Activated naive CD4-positive, alpha-beta T cell treated with anti-CD3 and anti-CD28 coated beads for 36 hours (primary cell): ENCODE measurements around the gene RNF212. TPM values are rescaled to one million over a fixed set of nuclear protein-coding genes. Genes with fewer than 3 reads are reported as not detected.

Experiments
- CTCF ChIA-PET: fragments of 350-600 bp; sonication (Branson Sonifier 250); formaldehyde crosslinking; loops from one replicate; lab custom pipeline; 2021; ENCODE audit warnings: antibody characterized with exemption; lab: Charles Lee
- DNase-seq: peaks from one replicate; pipeline ENCODE4 v3.0.0-alpha.2; 2020
- H3K27ac Mint-ChIP-seq: one replicate; pipeline ENCODE4 v1.8.0; 2021; ENCODE audit warnings: mild to moderate bottlenecking, mixed read lengths
- H3K27me3 Mint-ChIP-seq: one replicate; pipeline ENCODE4 v1.8.0; 2021; ENCODE audit warnings: low read depth, mixed read lengths
- H3K36me3 Mint-ChIP-seq: one replicate; pipeline ENCODE4 v1.8.0; 2021; ENCODE audit warnings: low read depth, mixed read lengths
- H3K4me1 Mint-ChIP-seq: one replicate; pipeline ENCODE4 v1.8.0; 2021; ENCODE audit warnings: low read depth, mixed read lengths
- H3K4me3 Mint-ChIP-seq: one replicate; pipeline ENCODE4 v1.8.0; 2021; ENCODE audit warnings: mild to moderate bottlenecking, moderate library complexity, mixed read lengths
- H3K9me3 Mint-ChIP-seq: one replicate; pipeline ENCODE4 v1.8.0; 2021; ENCODE audit warnings: mixed read lengths
- intact Hi-C: fragments of 100-400 bp; cut with micrococcal nuclease; formaldehyde crosslinking; loops from one replicate; pipeline ENCODE4 v1.15.1; 2023
- total RNA-seq, 2 experiments: library from RNA; stranded (reverse); gene quantifications; one replicate each; pipeline ENCODE4 v1.2.3, GENCODE V29; 2021

Gene RNF212
- total RNA-seq, 2 experiments from 2014 or later, result 0.98 to 2.2 TPM

DNA sequence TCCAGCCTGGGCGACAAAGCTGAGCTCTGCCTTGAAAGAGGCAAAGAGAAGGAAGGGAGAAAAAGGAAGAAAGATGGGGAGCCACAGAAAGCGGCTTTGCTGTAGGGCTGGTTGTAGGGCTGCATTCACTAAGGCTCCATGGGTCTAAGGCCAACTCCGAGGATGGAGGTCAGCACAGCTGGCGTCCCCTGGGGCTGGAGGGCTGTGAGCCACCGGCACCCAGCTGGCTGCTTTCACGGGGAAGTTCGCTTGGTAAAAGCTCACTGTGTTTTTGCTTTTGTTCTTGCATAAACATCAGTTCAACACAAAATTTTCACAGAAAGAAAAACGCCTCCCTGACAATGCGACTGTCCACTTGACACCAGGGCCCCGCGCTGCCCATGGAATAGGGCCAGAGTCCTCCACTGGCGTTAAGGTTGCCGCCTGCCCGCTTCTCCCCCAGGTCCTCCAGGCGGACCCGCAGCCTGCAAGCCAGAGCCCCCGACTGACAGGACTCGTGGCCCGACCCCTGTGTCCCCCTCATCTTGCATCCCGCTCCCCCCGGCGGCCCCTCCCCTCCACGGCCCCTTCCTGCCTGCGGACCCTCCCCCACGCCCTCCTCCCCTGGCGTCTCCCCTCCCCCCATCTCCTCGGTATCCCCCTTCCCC, 1.1 kb downstream of the RNF212 start:
- H3K9me3 Mint-ChIP-seq, result no peaks in the 10 kb centered on the region
- no peak overlapping the region for H3K4me3 Mint-ChIP-seq
- H3K27ac Mint-ChIP-seq, result no peak overlapping the region
- H3K36me3 Mint-ChIP-seq, result no peaks in the 10 kb centered on the region
- CTCF ChIA-PET, result no interaction called here
- intact Hi-C loops, result no loop called here
- H3K4me1 Mint-ChIP-seq, result no peaks in the 10 kb centered on the region
- H3K27me3 Mint-ChIP-seq, result peaks cover 23% of the 10 kb centered on the region
- DNase-seq, result no peak

DNA sequence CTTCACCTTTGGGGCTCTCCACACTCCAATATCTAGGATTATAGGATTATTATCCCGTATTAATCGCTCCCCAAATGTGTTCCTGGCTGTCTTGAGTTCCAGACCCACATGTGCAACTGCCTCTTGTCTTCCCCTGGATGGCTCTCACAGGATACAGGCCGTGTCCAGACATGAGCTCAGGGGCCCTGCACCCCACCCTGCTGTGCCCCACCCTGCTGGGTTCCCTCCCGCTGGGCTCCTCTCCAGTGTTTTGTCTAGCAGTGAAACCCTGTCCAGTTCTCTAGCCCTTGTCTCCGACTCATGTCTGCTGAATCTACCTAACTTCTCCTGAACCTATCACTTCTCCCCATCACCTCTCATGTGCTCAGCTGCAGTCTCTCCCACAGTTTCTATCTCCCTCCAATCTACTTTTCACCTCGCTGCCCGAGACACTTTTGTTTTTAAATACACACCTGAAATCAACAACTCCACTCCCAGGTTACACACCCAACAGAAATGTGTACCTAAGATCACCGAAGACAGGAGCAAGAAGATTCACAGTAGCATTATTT, 2.0 kb downstream of the RNF212 start:
- H3K36me3 Mint-ChIP-seq, result no peaks in the 10 kb centered on the region
- H3K27me3 Mint-ChIP-seq, result peaks cover 23% of the 10 kb centered on the region
- no peaks in the 10 kb centered on the region for H3K4me1 Mint-ChIP-seq
- no peak for DNase-seq
- H3K9me3 Mint-ChIP-seq, result no peaks in the 10 kb centered on the region
- no peak overlapping the region for H3K27ac Mint-ChIP-seq
- CTCF ChIA-PET, result no interaction called here
- intact Hi-C loops, result no loop called here
- H3K4me3 Mint-ChIP-seq, result no peak overlapping the region

DNA sequence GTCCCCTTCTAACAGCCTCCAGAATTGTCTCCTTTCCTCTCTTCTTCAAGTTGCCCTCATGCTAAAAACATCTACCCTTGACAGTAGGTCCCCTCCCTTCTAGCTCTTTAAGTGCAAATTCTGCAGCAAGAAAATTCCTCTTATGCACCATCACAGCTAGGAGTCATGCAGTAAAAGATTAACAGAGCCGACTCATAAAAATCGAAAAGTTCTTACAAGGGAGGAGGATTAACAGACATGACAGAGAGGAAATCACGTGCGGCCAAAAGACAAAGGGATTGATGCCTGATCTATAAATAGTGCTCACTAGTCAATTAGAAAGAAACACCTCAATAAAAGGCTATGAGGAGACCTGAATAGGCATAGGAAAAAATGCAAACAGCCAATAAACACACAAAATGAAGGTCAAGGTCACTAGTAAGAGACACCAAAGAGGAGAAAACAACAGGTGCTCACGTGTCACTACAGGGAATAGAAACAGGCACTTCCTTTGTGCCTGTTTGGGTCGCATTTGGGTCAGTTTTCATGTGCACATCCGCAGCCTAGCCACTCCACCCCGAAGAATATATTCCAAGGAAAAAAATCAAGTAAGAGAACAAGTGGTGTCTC, 3.4 kb downstream of the RNF212 start:
- intact Hi-C loops, result no loop called here
- no peaks in the 10 kb centered on the region for H3K9me3 Mint-ChIP-seq
- no peaks in the 10 kb centered on the region for H3K36me3 Mint-ChIP-seq
- H3K4me1 Mint-ChIP-seq, result no peaks in the 10 kb centered on the region
- CTCF ChIA-PET, result interaction anchor here (0.6 kb wide), 1 partner anchor 265 kb away, joined by 3 read pairs; no protein-coding TSS in a partner anchor
- H3K27ac Mint-ChIP-seq, result no peak overlapping the region
- H3K4me3 Mint-ChIP-seq, result no peak overlapping the region
- no peak for DNase-seq
- peaks cover 20% of the 10 kb centered on the region for H3K27me3 Mint-ChIP-seq

DNA sequence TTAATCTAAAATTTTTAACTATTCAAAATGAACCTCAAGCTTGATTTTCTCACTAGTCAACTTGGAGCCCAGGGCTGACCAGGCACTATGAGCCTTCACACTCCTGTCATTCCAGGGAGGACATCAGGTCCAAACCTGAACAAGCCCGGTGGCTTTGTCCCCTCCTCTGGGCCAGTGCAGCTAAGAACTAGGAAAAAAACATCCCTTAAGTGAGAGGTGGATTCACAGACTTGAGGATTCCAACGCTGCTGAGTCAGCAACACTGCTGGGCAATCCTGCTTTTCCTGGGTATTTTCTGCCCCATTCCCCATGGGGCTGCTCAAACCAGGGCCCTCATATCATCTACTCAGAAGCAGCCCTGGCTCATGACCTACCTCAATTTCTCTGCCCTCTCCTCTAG, 4.0 kb downstream of the RNF212 start:
- CTCF ChIA-PET, result no interaction called here
- DNase-seq, result no peak
- Mint-ChIP-seq H3K27me3 (peaks cover 18% of the 10 kb centered on the region), H3K27ac (no peak overlapping the region), H3K4me3 (no peak overlapping the region), H3K4me1 (no peaks in the 10 kb centered on the region), H3K9me3 (no peaks in the 10 kb centered on the region), H3K36me3 (no peaks in the 10 kb centered on the region)
- intact Hi-C loops, result no loop called here

DNA sequence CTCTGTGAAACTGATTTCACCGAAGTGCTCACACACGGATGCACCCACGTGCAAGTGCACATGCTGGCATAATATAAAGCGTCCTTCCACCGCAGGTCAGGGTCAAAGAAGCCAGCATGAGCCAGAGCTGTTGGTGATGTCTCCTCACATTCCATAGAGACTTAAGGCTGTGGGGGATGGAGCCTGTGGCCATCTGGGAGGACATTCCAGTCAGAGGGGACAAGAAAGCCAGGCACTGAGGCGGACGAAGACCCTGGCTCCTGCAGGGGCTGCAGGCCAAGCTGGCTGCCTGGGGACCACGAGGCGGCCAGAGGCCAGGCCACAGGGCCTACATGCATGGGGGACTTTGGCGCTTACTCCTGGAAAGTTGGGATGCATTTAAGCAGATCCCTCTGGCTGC, 7.7 kb downstream of the RNF212 start:
- Mint-ChIP-seq H3K4me1 (no peaks in the 10 kb centered on the region), H3K9me3 (no peaks in the 10 kb centered on the region), H3K27ac (no peak overlapping the region), H3K4me3 (no peak overlapping the region), H3K36me3 (no peaks in the 10 kb centered on the region), H3K27me3 (peaks cover 7% of the 10 kb centered on the region)
- intact Hi-C loops, result no loop called here
- CTCF ChIA-PET, result no interaction called here
- no peak for DNase-seq

DNA sequence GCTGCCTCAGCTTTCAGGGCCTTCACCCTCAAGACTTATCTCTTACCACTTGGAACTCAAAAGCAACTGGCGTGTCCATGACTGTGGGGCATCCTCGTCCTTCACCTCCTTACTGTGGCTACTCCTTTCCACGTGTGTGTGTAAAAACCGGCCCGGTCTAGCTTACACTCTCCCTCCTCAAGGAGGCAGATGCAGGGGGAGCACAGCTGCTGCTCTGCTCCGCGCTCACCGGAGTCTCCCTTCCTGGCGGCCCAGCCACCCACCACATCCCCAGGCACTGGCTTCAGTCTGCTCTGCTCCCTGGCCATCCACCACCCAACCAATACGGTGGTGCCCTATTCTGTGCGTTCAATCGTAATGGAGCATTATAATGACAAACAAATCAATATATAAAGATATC, 8.3 kb downstream of the RNF212 start:
- CTCF ChIA-PET, result no interaction called here
- Mint-ChIP-seq H3K36me3 (no peaks in the 10 kb centered on the region), H3K27me3 (peaks cover 7% of the 10 kb centered on the region), H3K4me3 (no peak overlapping the region), H3K9me3 (no peaks in the 10 kb centered on the region), H3K4me1 (no peaks in the 10 kb centered on the region), H3K27ac (no peak overlapping the region)
- DNase-seq, result no peak
- intact Hi-C loops, result no loop called here

DNA sequence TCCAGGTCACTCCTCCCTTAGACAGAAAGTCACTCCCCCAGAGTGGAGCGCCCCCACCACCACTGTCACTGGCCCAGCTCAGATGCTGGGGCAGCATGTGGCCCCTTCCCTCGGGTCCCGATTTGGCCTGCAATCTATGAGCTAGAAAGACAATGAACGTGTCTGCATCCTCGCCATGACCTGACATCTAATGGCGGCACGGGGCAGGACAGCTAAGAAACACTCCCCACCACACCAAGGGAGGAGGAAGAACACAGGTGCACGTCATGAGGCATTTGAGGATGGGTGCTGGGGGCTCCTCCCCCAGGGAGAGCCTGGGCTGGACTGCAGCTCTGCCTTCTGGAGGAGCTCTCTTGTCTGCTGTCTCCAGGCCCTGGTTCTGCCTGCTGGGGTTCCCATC, 8.7 kb downstream of the RNF212 start:
- no peaks in the 10 kb centered on the region for H3K36me3 Mint-ChIP-seq
- intact Hi-C loops, result no loop called here
- CTCF ChIA-PET, result no interaction called here
- no peaks in the 10 kb centered on the region for H3K4me1 Mint-ChIP-seq
- peaks cover 2% of the 10 kb centered on the region for H3K27me3 Mint-ChIP-seq
- H3K4me3 Mint-ChIP-seq, result no peak overlapping the region
- no peaks in the 10 kb centered on the region for H3K9me3 Mint-ChIP-seq
- no peak overlapping the region for H3K27ac Mint-ChIP-seq
- no peak for DNase-seq

DNA sequence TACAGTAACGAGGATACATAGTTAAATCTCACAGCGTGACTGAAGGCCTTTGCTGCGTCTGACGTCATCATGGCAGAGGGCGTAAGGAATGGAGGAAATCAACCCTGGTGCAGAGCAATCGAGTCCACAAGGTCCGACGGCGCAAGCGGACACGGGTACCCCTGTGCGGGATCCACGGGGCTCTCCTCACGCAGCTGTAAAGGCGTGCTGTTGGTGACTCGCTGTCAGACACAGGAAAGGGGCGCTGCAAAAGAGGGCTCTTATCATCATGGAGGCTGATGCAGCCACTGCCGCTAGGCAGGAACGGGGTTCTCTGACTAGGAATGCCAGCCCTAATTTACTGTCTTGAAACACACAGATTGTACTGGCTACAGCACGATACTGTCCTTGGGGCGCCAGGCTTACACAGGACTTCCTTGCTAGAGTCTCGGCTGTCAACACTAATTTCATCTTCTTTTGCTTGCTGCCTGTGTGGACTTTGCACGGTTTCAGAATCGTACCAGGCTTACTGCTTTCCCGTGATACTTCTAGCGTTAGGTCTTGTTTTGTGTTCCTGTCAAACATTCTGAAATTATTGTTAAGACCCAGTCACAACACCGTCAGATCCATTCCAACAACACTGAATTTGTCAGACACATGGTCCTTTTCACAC, 13.6 kb downstream of the RNF212 start:
- intact Hi-C loops, result no loop called here
- Mint-ChIP-seq H3K4me3 (no peak overlapping the region), H3K9me3 (no peaks in the 10 kb centered on the region), H3K36me3 (no peaks in the 10 kb centered on the region), H3K4me1 (no peaks in the 10 kb centered on the region), H3K27ac (no peak overlapping the region), H3K27me3 (no peaks in the 10 kb centered on the region)
- no peak for DNase-seq
- CTCF ChIA-PET, result interaction anchor here (0.8 kb wide), 1 partner anchor 23 kb away, joined by 3 read pairs; no protein-coding TSS in a partner anchor

DNA sequence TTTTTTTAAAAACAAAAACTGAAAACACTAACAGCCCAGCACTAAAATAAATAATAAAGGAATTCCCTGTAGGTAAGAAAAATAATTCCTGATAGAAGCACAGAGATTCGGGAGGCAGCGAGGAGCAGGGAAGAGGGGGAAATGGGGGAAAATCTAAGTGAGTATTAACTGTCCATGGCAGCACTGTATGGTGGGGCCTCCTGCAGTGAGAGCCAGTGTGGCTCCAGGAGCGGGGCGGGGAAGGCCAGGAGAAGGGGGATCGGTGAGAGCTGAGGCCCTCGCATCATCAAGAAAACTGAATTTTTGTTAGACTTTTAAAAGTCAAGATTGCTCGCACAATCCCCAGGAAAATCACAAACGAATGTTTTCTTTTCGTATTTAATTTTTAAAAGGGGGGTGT, 14.1 kb downstream of the RNF212 start:
- H3K27me3 Mint-ChIP-seq, result no peaks in the 10 kb centered on the region
- no peak overlapping the region for H3K27ac Mint-ChIP-seq
- no peak for DNase-seq
- H3K4me1 Mint-ChIP-seq, result no peaks in the 10 kb centered on the region
- no peaks in the 10 kb centered on the region for H3K36me3 Mint-ChIP-seq
- intact Hi-C loops, result no loop called here
- CTCF ChIA-PET, result interaction anchor here (0.8 kb wide), 1 partner anchor 24 kb away, joined by 3 read pairs; no protein-coding TSS in a partner anchor
- no peaks in the 10 kb centered on the region for H3K9me3 Mint-ChIP-seq
- no peak overlapping the region for H3K4me3 Mint-ChIP-seq

DNA sequence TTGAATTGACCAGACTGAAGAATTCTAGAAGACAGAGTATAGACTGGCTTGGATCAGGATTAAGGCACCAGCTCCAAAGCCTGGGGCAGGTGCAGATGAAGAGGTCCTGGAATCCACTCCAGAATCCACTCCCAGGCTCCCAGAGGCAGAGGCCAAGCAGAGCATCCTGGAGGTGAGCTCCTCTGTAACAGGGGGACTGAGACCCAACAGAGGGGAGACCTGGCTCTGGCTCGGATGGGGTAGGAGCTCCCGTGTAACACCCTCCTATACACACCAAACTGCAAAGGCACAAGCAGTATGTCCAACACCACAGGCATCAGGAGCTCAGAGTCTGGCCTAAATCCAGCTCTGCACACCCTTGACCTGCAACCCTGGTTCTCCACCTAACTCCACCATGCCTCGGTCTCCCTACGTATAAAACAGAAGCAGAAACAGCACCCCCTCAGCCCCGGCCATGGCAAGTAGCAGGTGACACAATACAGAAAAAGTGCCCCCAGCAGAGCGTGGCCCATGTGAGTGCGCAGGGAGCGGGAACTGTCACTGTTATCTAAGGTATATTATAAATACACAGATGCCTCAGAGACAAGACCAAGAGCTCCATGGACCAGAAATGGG, 14.9 kb downstream of the RNF212 start:
- intact Hi-C loops, result no loop called here
- Mint-ChIP-seq H3K4me1 (no peaks in the 10 kb centered on the region), H3K4me3 (no peak overlapping the region), H3K9me3 (no peaks in the 10 kb centered on the region), H3K27me3 (peaks cover 2% of the 10 kb centered on the region), H3K36me3 (no peaks in the 10 kb centered on the region), H3K27ac (no peak overlapping the region)
- CTCF ChIA-PET, result interaction anchor here (0.8 kb wide), 1 partner anchor 25 kb away, joined by 3 read pairs; no protein-coding TSS in a partner anchor
- DNase-seq, result no peak

DNA sequence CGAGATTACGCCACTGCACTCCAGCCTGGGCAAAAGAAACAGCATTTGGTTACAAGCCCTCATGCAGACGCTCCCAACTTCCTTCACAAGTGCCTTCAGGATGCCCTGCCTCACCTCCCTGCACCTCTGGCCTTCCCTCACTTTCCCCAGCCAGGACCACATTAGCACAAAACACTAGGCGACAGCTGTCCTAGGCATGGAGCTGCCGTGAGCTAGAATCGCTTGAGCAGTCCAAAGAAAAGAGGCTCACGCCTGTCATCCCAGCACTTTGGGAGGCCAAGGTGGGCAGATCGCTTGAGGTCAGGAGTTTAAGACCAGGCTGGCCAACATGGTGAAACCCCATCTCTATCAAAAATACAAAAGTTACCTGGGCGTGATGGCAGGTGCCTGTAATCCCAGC, 15.8 kb downstream of the RNF212 start:
- Mint-ChIP-seq H3K4me1 (no peaks in the 10 kb centered on the region), H3K9me3 (no peaks in the 10 kb centered on the region), H3K4me3 (no peak overlapping the region), H3K27me3 (peaks cover 2% of the 10 kb centered on the region), H3K27ac (no peak overlapping the region), H3K36me3 (no peaks in the 10 kb centered on the region)
- no peak for DNase-seq
- CTCF ChIA-PET, result no interaction called here
- intact Hi-C loops, result no loop called here

DNA sequence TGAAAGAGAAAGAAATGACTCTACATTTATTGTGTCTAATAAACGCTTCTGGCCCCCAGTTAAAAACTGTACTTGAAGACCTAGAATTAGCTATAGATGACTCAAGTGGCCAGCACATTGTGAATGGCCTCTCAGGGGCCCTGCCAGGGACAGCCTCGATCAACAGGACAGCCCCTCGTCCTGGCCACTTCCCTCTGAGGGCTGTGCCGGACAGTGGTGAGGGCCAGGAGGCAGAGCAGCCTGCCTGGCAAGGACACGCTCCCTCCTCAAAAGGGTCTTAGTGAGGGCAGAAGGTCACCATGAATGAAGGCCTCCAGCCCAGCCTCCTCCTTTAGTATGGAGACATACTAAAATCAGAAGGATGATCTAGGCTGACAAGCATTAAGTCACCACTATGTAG, 16.5 kb downstream of the RNF212 start:
- no peaks in the 10 kb centered on the region for H3K9me3 Mint-ChIP-seq
- intact Hi-C loops, result no loop called here
- H3K4me3 Mint-ChIP-seq, result no peak overlapping the region
- no peak for DNase-seq
- no peaks in the 10 kb centered on the region for H3K36me3 Mint-ChIP-seq
- H3K27ac Mint-ChIP-seq, result no peak overlapping the region
- CTCF ChIA-PET, result no interaction called here
- H3K4me1 Mint-ChIP-seq, result no peaks in the 10 kb centered on the region
- peaks cover 2% of the 10 kb centered on the region for H3K27me3 Mint-ChIP-seq
